GM13977 (cell line): ENCODE measurements around the gene ARMS2.

Experiments used
- DNase-seq: peaks from one replicate; pipeline ENCODE4 v3.0.0; 2012; ENCODE audit warnings: low spot score
- in situ Hi-C: fragments of 300-500 bp; cut with MboI; formaldehyde crosslinking; loops from one replicate; pipeline ENCODE4 v1.12.0; 2022; ENCODE audit warnings: low sequenced_read_pairs, low pct_unique_long_range_greater_than_20kb, mixed read lengths, inconsistent platforms; ENCODE audit not compliant: unreplicated experiment
- TF ChIP-seq, protein P1 (sequence below): IDR thresholded peaks from 2 replicates; pipeline ENCODE4 v1.5.1; 2012; ENCODE audit warnings: mild to moderate bottlenecking, control low read depth; ENCODE audit not compliant: insufficient read depth; ENCODE audit errors: extremely low read depth, missing control alignments

ARMS2 gene

DNA sequence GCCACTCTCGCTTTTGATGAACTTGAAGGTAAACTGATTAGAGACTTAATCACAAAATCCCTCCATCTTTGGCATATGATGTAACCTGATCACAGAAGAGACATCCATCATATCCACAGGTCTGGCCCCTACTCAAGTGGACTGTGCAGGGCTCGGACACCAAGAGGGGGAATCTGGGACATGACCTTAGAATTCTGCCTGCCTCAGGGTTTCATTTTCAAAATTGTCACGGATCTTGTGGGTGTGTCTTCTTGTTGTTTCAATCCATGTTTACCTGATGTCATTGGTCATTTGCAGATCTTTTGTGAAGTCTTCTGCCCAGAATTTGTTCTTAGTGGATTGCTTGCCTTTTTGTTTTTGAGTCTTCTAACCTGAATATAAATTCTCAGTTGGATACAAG, 5.9 kb upstream of the ARMS2 start:
- no peak for DNase-seq
- in situ Hi-C loops = loop anchor here (25.0 kb wide), 1 partner anchor 111 kb away; no protein-coding TSS in a partner anchor
- TF ChIP-seq, protein P1, sequence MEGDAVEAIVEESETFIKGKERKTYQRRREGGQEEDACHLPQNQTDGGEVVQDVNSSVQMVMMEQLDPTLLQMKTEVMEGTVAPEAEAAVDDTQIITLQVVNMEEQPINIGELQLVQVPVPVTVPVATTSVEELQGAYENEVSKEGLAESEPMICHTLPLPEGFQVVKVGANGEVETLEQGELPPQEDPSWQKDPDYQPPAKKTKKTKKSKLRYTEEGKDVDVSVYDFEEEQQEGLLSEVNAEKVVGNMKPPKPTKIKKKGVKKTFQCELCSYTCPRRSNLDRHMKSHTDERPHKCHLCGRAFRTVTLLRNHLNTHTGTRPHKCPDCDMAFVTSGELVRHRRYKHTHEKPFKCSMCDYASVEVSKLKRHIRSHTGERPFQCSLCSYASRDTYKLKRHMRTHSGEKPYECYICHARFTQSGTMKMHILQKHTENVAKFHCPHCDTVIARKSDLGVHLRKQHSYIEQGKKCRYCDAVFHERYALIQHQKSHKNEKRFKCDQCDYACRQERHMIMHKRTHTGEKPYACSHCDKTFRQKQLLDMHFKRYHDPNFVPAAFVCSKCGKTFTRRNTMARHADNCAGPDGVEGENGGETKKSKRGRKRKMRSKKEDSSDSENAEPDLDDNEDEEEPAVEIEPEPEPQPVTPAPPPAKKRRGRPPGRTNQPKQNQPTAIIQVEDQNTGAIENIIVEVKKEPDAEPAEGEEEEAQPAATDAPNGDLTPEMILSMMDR = no peak

DNA sequence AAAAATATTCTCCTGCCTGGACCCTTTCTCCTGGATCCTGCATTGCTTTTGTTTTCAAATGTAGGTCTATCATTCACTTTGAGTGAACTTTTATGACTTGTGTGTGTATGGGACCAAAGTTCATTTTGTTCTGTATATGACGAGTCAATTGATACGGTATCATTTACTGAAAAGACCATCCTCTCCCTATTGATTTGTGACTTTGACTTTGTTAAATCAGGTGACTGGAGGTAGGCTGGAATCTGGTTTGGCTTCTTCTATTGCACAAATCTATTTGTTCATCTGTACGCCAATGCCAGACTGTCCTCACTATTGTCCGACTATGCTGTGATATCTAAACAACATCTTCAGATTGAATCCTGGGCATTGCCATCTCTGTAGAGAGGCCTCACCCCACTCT, 5.3 kb upstream of the ARMS2 start:
- in situ Hi-C loops = loop anchor here (25.0 kb wide), 1 partner anchor 112 kb away; no protein-coding TSS in a partner anchor
- TF ChIP-seq, protein P1 = no peak
- DNase-seq = no peak

GRCh38 chr10:122450353-122450990, 4.0 kb upstream of the ARMS2 start:
- TF ChIP-seq, protein P1 = no peak
- in situ Hi-C loops = no loop called here
- DNase-seq = no peak

DNA sequence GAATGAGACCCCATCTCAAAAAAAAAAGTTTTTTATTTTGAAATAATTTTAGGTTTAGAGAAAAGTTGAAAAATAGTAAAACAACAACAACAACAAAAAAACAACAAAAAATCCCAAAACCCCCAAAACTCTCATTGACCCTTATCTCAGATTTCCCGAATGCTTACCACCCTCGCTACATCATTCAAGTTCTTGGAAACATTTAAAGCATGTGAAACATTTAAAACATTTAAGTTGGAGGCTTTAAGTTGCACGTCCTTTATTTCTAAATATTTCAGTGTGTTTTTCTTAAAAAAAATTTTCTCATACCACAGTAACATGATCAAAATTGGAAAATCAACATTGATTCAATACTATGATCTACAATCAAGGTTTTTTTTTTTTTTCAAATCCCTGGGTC, 382 bp upstream of the ARMS2 start:
- DNase-seq = no peak
- in situ Hi-C loops = no loop called here
- TF ChIP-seq, protein P1 = no peak

DNA sequence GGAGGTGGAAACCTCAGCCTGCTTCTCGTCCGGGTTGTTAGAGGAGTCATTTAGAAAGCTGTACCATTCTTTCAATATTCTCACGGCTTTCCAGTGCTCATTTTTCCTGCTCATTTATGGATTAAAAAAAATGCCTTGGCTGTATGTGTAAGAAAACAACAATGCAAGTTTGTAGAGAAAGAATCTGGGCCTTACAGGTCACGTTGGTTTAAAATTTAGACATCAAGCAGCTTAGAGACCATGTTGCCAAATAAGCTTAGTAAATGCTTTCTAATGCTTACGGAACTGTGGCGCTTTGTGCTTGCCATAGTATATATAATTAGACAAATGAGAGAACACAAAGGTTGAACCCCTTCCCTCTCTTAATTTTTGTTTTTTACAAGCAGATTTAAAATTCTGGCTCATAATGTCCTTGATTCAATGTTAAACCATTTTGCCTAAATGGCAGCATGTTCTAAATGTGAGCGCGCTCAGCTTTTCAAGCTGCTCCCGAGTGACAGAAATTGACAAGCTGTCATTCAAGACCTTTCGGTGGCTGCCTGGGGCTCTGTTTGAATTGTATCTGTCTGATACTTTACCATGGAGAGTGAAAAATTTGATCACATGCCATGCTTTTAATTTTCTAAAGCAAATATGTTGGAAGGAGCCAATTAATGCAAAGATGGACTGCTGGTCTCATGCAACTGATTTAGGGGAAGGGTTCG, 1.1 kb downstream of the ARMS2 start:
- DNase-seq = no peak
- in situ Hi-C loops = no loop called here
- TF ChIP-seq, protein P1 = no peak

GRCh38 chr10:122457934-122458333, 3.5 kb downstream of the ARMS2 start:
- TF ChIP-seq, protein P1 = no peak
- in situ Hi-C loops = no loop called here
- DNase-seq = no peak
